Measurements from ENCODE around the gene NLK.
A peak's percentile ranks its signal among the peaks of the same experiment; 100 is the strongest.

The NLK gene

GRCh38 chr17:28053725-28054124, 11.2 kb downstream of the NLK start:
- FAIRE-seq (no peak), DNase-seq (ENCODE audit: insufficient read length) (no peak)
- TF ChIP-seq TAF1 (IDR thresholded peaks at IDR 0.05; ENCODE audit: borderline replicate concordance, low read depth, low read length) (no peak), POLR2AphosphoS5 (IDR thresholded peaks at IDR 0.05; ENCODE audit: low read depth, low read length) (no peak), POLR2A (IDR thresholded peaks at IDR 0.05; ENCODE audit: low read depth, low read length) (no peak)

GRCh38 chr17:28055546-28056275, 13.2 kb downstream of the NLK start:
- TF ChIP-seq TAF1 (IDR thresholded peaks at IDR 0.05; ENCODE audit: borderline replicate concordance, low read depth, low read length) (no peak), POLR2A (IDR thresholded peaks at IDR 0.05; ENCODE audit: low read depth, low read length) (no peak), POLR2AphosphoS5 (IDR thresholded peaks at IDR 0.05; ENCODE audit: low read depth, low read length) (no peak)
- no peak for DNase-seq (ENCODE audit: insufficient read length)
- no peak for FAIRE-seq

- TF ChIP-seq TAF1 (IDR thresholded peaks at IDR 0.05; ENCODE audit: borderline replicate concordance, low read depth, low read length), result no peak
- no peak for TF ChIP-seq POLR2AphosphoS5 (IDR thresholded peaks at IDR 0.05; ENCODE audit: low read depth, low read length)
- no peak for TF ChIP-seq POLR2A (IDR thresholded peaks at IDR 0.05; ENCODE audit: low read depth, low read length)
- DNase-seq (ENCODE audit: insufficient read length), result no peak
- FAIRE-seq, result no peak
Measured at GRCh38 chr17:28056276-28056620, 13.8 kb downstream of the NLK start.

GRCh38 chr17:28057731-28058246, 15.3 kb downstream of the NLK start:
- DNase-seq (ENCODE audit: insufficient read length) (no peak), FAIRE-seq (peak; percentile 89)
- TF ChIP-seq POLR2A (IDR thresholded peaks at IDR 0.05; ENCODE audit: low read depth, low read length), result no peak
- TF ChIP-seq TAF1 (IDR thresholded peaks at IDR 0.05; ENCODE audit: borderline replicate concordance, low read depth, low read length), result no peak
- TF ChIP-seq POLR2AphosphoS5 (IDR thresholded peaks at IDR 0.05; ENCODE audit: low read depth, low read length), result no peak

GRCh38 chr17:28059675-28060074, 17.2 kb downstream of the NLK start:
- FAIRE-seq (no peak), DNase-seq (ENCODE audit: insufficient read length) (no peak)
- no peak for TF ChIP-seq TAF1 (IDR thresholded peaks at IDR 0.05; ENCODE audit: borderline replicate concordance, low read depth, low read length)

GRCh38 chr17:28065706-28066105, 23.2 kb downstream of the NLK start:
- no peak for TF ChIP-seq TAF1 (IDR thresholded peaks at IDR 0.05; ENCODE audit: borderline replicate concordance, low read depth, low read length)
- no peak for TF ChIP-seq POLR2A (IDR thresholded peaks at IDR 0.05; ENCODE audit: low read depth, low read length)
- TF ChIP-seq POLR2AphosphoS5 (IDR thresholded peaks at IDR 0.05; ENCODE audit: low read depth, low read length), result no peak
- FAIRE-seq (no peak), DNase-seq (ENCODE audit: insufficient read length) (no peak)

GRCh38 chr17:28069061-28069460, 26.6 kb downstream of the NLK start:
- DNase-seq (ENCODE audit: insufficient read length) (no peak), FAIRE-seq (no peak)
- TF ChIP-seq POLR2A (IDR thresholded peaks at IDR 0.05; ENCODE audit: low read depth, low read length) (no peak), POLR2AphosphoS5 (IDR thresholded peaks at IDR 0.05; ENCODE audit: low read depth, low read length) (no peak), TAF1 (IDR thresholded peaks at IDR 0.05; ENCODE audit: borderline replicate concordance, low read depth, low read length) (no peak)

- TF ChIP-seq TAF1 (IDR thresholded peaks at IDR 0.05; ENCODE audit: borderline replicate concordance, low read depth, low read length) (no peak), POLR2A (IDR thresholded peaks at IDR 0.05; ENCODE audit: low read depth, low read length) (no peak), POLR2AphosphoS5 (IDR thresholded peaks at IDR 0.05; ENCODE audit: low read depth, low read length) (no peak)
- FAIRE-seq, result no peak
- no peak for DNase-seq (ENCODE audit: insufficient read length)
Measured at GRCh38 chr17:28071179-28071578, 28.7 kb downstream of the NLK start.

- DNase-seq (ENCODE audit: insufficient read length) (no peak), FAIRE-seq (peak; percentile 69)
- TF ChIP-seq POLR2A (IDR thresholded peaks at IDR 0.05; ENCODE audit: low read depth, low read length), result no peak
- no peak for TF ChIP-seq POLR2AphosphoS5 (IDR thresholded peaks at IDR 0.05; ENCODE audit: low read depth, low read length)
- TF ChIP-seq TAF1 (IDR thresholded peaks at IDR 0.05; ENCODE audit: borderline replicate concordance, low read depth, low read length), result no peak
Measured at GRCh38 chr17:28071891-28072606, 29.6 kb downstream of the NLK start.

- no peak for FAIRE-seq
- TF ChIP-seq POLR2AphosphoS5 (IDR thresholded peaks at IDR 0.05; ENCODE audit: low read depth, low read length) (no peak), POLR2A (IDR thresholded peaks at IDR 0.05; ENCODE audit: low read depth, low read length) (no peak), TAF1 (IDR thresholded peaks at IDR 0.05; ENCODE audit: borderline replicate concordance, low read depth, low read length) (no peak)
- no peak for DNase-seq (ENCODE audit: insufficient read length)
Measured at GRCh38 chr17:28072936-28073533, 30.6 kb downstream of the NLK start.

GRCh38 chr17:28074010-28074409, 31.5 kb downstream of the NLK start:
- DNase-seq (ENCODE audit: insufficient read length), result no peak
- TF ChIP-seq POLR2AphosphoS5 (IDR thresholded peaks at IDR 0.05; ENCODE audit: low read depth, low read length) (no peak), TAF1 (IDR thresholded peaks at IDR 0.05; ENCODE audit: borderline replicate concordance, low read depth, low read length) (no peak), POLR2A (IDR thresholded peaks at IDR 0.05; ENCODE audit: low read depth, low read length) (no peak)
- no peak for FAIRE-seq

Data from GM12892 (cell line).